Gastrocnemius medialis (tissue), 4 donors: ENCODE results near the gene FOXF2. TPM values are rescaled to one million over a fixed set of nuclear protein-coding genes. Genes with fewer than 3 reads are reported as not detected.
A peak's percentile ranks its signal among the peaks of the same experiment; 100 is the strongest.

Experiments used
- ATAC-seq, 2 donors: fragments of 150-250 bp; one replicate each; pipeline ENCODE4 v1.9.1; 2016
- DNase-seq, 2 donors: peaks; one replicate each; pipeline ENCODE4 v3.0.0-alpha.2; 2019
- H3K27ac ChIP-seq, 4 donors: fragments of 200-600 bp; sonication (generic); 1 replicate in 1 of 4; 2 replicates in 3 of 4; pipeline ENCODE4 v1.5.1; 2016 to 2018; ENCODE audit warnings: mild to moderate bottlenecking in 2 of 4, moderate library complexity in 1 of 4
- H3K27me3 ChIP-seq, 3 donors: fragments of 200-600 bp; sonication (generic) in 2 of 3; 1 replicate in 1 of 3; 2 replicates in 2 of 3; pipeline versions ENCODE4 v1.5.1 to v1.6.0; 2016 to 2019; ENCODE audit warnings: mild to moderate bottlenecking in 1 of 3, moderate library complexity in 1 of 3
- H3K36me3 ChIP-seq, 2 donors: fragments of 200-600 bp; sonication (generic) in 1 of 2; one replicate each; pipeline ENCODE4 v1.5.1; 2017 to 2018
- H3K4me1 ChIP-seq, 2 donors: fragments of 200-600 bp; sonication (generic) in 1 of 2; one replicate each; pipeline ENCODE4 v1.5.1; 2016 to 2017; ENCODE audit warnings: mild to moderate bottlenecking in 2 of 2
- H3K4me3 ChIP-seq, 4 donors: fragments of 200-600 bp; sonication (generic) in 3 of 4; 1 replicate in 1 of 4; 2 replicates in 3 of 4; pipeline ENCODE4 v1.5.1; 2016 to 2019; ENCODE audit warnings: mild to moderate bottlenecking in 2 of 4
- H3K9me3 ChIP-seq, 3 donors: fragments of 200-600 bp; sonication (generic) in 2 of 3; 1 replicate in 1 of 3; 2 replicates in 2 of 3; pipeline ENCODE4 v1.5.1; 2016 to 2019
- POLR2A ChIP-seq, 2 donors: fragments of 450-650 bp; IDR thresholded peaks; one replicate each; pipeline ENCODE4 v1.6.1; 2017; ENCODE audit warnings: antibody characterized with exemption in 2 of 2, mild to moderate bottlenecking in 2 of 2, moderate library complexity in 2 of 2
- in situ Hi-C, 4 donors: fragments of 200-750 bp; cut with MboI; loops; one replicate each; pipeline versions ENCODE4 v1.15.0 to v1.8.0; 2017; ENCODE audit warnings: low sequenced_read_pairs in 4 of 4
- intact Hi-C: fragments of 100-400 bp; cut with DNase I; formaldehyde crosslinking; loops from one replicate; pipeline ENCODE4 v1.15.1; 2023; ENCODE audit warnings: low total_unique reads
- total RNA-seq, 4 donors: library from RNA; depleted of rRNA; stranded (reverse); fragments of >200 nt; gene quantifications; one replicate each; pipeline versions ENCODE4 v1.1.0 to v1.2.3, GENCODE V29; 2016
- TF ChIP-seq, protein P1 (sequence below), 5 experiments: fragments of 450-650 bp in 3 of 5; fragments of 200-600 bp in 2 of 5; sonication (generic) in 2 of 5; IDR thresholded peaks in 4 of 5; conservative IDR thresholded peaks in 1 of 5; 1 replicate in 4 of 5; 2 replicates in 1 of 5; pipeline ENCODE4 v1.5.1; 2016 to 2019; ENCODE audit warnings: antibody characterized with exemption in 5 of 5, mild to moderate bottlenecking in 3 of 5, moderate library complexity in 3 of 5

FOXF2 gene
- total RNA-seq, 4 donors from 2014 or later, result 0.31 to 2.2 (median 1.1) TPM

GRCh38 chr6:1422290-1422689 lies 32.9 kb downstream of the FOXF2 start:
- Histone ChIP-seq H3K36me3 (no peaks in the 10 kb centered on the region), H3K27ac (no peak overlapping the region), H3K27me3 (peaks cover 0 to 3% (median 0%) of the 10 kb centered on the region in 3 donors), H3K4me1 (no peaks in the 10 kb centered on the region), H3K4me3 (no peak overlapping the region), H3K9me3 (no peaks in the 10 kb centered on the region)
- DNase-seq (no peak), ATAC-seq (no peak)
- in situ Hi-C loops (no loop called here), intact Hi-C loops (no loop called here)
- no peak for TF ChIP-seq POLR2A (IDR thresholded peaks at IDR 0.05)
- TF ChIP-seq, protein P1, sequence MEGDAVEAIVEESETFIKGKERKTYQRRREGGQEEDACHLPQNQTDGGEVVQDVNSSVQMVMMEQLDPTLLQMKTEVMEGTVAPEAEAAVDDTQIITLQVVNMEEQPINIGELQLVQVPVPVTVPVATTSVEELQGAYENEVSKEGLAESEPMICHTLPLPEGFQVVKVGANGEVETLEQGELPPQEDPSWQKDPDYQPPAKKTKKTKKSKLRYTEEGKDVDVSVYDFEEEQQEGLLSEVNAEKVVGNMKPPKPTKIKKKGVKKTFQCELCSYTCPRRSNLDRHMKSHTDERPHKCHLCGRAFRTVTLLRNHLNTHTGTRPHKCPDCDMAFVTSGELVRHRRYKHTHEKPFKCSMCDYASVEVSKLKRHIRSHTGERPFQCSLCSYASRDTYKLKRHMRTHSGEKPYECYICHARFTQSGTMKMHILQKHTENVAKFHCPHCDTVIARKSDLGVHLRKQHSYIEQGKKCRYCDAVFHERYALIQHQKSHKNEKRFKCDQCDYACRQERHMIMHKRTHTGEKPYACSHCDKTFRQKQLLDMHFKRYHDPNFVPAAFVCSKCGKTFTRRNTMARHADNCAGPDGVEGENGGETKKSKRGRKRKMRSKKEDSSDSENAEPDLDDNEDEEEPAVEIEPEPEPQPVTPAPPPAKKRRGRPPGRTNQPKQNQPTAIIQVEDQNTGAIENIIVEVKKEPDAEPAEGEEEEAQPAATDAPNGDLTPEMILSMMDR (IDR thresholded peaks at IDR 0.05 in 4 of 5, conservative IDR thresholded peaks at IDR 0.05 in 1 of 5), result no peak

DNA sequence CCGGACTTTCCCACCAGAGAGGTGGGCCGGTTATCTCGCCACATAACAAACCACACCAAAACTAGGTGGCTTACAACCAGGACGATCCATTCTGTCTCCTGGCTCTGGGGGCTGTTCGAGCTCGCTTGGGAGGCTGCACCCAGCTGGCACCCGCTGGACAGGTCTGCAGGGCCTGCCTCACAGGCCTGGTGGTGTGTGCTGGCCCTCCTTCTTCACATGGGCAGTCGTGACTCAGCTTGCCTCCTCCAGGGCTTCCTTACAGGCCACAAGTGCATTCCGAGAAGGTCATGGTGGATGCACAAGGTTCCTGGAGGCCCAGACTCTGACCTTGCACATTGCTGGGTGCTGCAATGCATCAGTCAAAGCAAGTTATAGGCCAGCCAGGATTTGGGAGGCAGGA lies 34.2 kb downstream of the FOXF2 start:
- in situ Hi-C loops (no loop called here), intact Hi-C loops (no loop called here)
- TF ChIP-seq POLR2A (IDR thresholded peaks at IDR 0.05), result no peak
- TF ChIP-seq, protein P1 (IDR thresholded peaks at IDR 0.05 in 4 of 5, conservative IDR thresholded peaks at IDR 0.05 in 1 of 5), result no peak
- H3K36me3 ChIP-seq, result no peaks in the 10 kb centered on the region
- no peaks in the 10 kb centered on the region for H3K4me1 ChIP-seq
- no peak overlapping the region for H3K27ac ChIP-seq
- H3K9me3 ChIP-seq, result no peaks in the 10 kb centered on the region
- no peak overlapping the region for H3K4me3 ChIP-seq
- H3K27me3 ChIP-seq, result peaks cover 0 to 3% (median 0%) of the 10 kb centered on the region in 3 donors
- DNase-seq (no peak), ATAC-seq (no peak)

- intact Hi-C loops (no loop called here), in situ Hi-C loops (no loop called here)
- TF ChIP-seq POLR2A (IDR thresholded peaks at IDR 0.05), result no peak
- TF ChIP-seq, protein P1 (IDR thresholded peaks at IDR 0.05 in 4 of 5, conservative IDR thresholded peaks at IDR 0.05 in 1 of 5), result peak in 1 of 5 experiments; percentile 20
- H3K27ac ChIP-seq, result no peak overlapping the region
- DNase-seq (no peak), ATAC-seq (peak in 1 of 2 donors; percentile 56)
- H3K4me3 ChIP-seq, result no peak overlapping the region
- H3K4me1 ChIP-seq, result no peaks in the 10 kb centered on the region
- H3K27me3 ChIP-seq, result peaks cover 0 to 3% (median 0%) of the 10 kb centered on the region in 3 donors
- no peaks in the 10 kb centered on the region for H3K9me3 ChIP-seq
- H3K36me3 ChIP-seq, result no peaks in the 10 kb centered on the region
These were observed 35.0 kb downstream of the FOXF2 start for GRCh38 chr6:1424306-1424927.

- Histone ChIP-seq H3K27me3 (no peaks in the 10 kb centered on the region), H3K9me3 (no peaks in the 10 kb centered on the region), H3K4me3 (no peak overlapping the region), H3K36me3 (no peaks in the 10 kb centered on the region), H3K4me1 (no peaks in the 10 kb centered on the region), H3K27ac (no peak overlapping the region)
- ATAC-seq (no peak), DNase-seq (no peak)
- in situ Hi-C loops (no loop called here), intact Hi-C loops (no loop called here)
- no peak for TF ChIP-seq POLR2A (IDR thresholded peaks at IDR 0.05)
- TF ChIP-seq, protein P1 (IDR thresholded peaks at IDR 0.05 in 4 of 5, conservative IDR thresholded peaks at IDR 0.05 in 1 of 5), result no peak
These were observed 37.0 kb downstream of the FOXF2 start for GRCh38 chr6:1426416-1426815.

DNA sequence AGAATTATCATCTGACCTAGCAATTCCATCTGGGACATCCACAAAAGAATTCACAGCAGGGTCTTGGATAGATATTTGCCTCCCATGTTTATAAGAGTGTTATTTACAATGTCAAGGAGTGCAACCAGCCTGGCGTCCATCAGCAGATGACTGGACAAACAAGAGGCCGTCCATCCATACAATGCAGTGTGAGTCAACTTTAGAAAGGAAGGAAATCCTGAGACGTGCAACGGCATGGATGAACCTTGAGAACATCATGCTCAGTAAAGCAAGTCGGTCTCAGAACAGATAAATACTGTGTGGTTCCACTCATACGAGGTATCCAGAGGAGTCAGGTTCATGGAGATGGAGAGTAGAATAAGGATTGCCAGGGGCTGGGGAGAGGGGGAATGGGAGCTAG lies 46.4 kb downstream of the FOXF2 start:
- Histone ChIP-seq H3K27ac (no peak overlapping the region), H3K36me3 (no peaks in the 10 kb centered on the region), H3K9me3 (no peaks in the 10 kb centered on the region), H3K27me3 (peaks cover 0 to 18% (median 15%) of the 10 kb centered on the region in 3 donors), H3K4me1 (no peaks in the 10 kb centered on the region), H3K4me3 (no peak overlapping the region)
- TF ChIP-seq, protein P1 (IDR thresholded peaks at IDR 0.05 in 4 of 5, conservative IDR thresholded peaks at IDR 0.05 in 1 of 5), result no peak
- TF ChIP-seq POLR2A (IDR thresholded peaks at IDR 0.05), result no peak
- intact Hi-C loops (loop anchor here (5.0 kb wide), 2 partner anchors 714 to 844 kb away; no protein-coding TSS in a partner anchor), in situ Hi-C loops (no loop called here)
- no peak for ATAC-seq
- DNase-seq, result no peak
